Muscle of leg (tissue), 11 donors: Measurements from ENCODE around the gene MGAT2. TPM values are rescaled to one million over a fixed set of nuclear protein-coding genes. Genes with fewer than 3 reads are reported as not detected.

Experiments used
- DNase-seq: peaks from one replicate; pipeline ENCODE4 v3.0.0; 2013
- H3K27ac ChIP-seq: one replicate; pipeline ENCODE4 v1.5.1; 2013; ENCODE audit warnings: mild to moderate bottlenecking, low read length, control low read depth
- H3K27me3 ChIP-seq: one replicate; pipeline ENCODE4 v1.6.1; 2013; ENCODE audit warnings: low read length; ENCODE audit not compliant: control insufficient read depth, insufficient read depth
- H3K36me3 ChIP-seq: one replicate; pipeline ENCODE4 v1.6.1; 2013; ENCODE audit warnings: low read length; ENCODE audit not compliant: control insufficient read depth, insufficient read depth
- H3K4me1 ChIP-seq: one replicate; pipeline ENCODE4 v1.6.1; 2013; ENCODE audit warnings: low read length; ENCODE audit not compliant: control insufficient read depth, insufficient read depth
- H3K4me3 ChIP-seq: one replicate; pipeline ENCODE4 v1.5.1; 2013; ENCODE audit warnings: low read length, control low read depth
- H3K9me3 ChIP-seq: replicated peaks from 2 replicates; pipeline ENCODE4 v1.6.1; 2013; ENCODE audit warnings: low read depth, low read length; ENCODE audit not compliant: control insufficient read depth
- WGBS: methylation state at CpG from one replicate; pipeline ENCODE4 v1.1.5; 2013; ENCODE audit warnings: missing lambda C conversion rate; ENCODE audit not compliant: insufficient coverage; 5-methylcytosine and 5-hydroxymethylcytosine counted together
- polyA plus RNA-seq, 8 donors: library from polyadenylated mRNA; unstranded; fragments of 120-200 nt; gene quantifications; one replicate each; pipeline versions ENCODE4 v1.2.1 to v1.2.3, GENCODE V29; 2013; ENCODE audit warnings: inconsistent platforms in 1 of 8, low replicate concordance in 1 of 8; ENCODE audit not compliant: insufficient read length in 8 of 8, insufficient read depth in 1 of 8
- total RNA-seq: library from RNA; stranded (reverse); fragments of 120-200 nt; gene quantifications from one replicate; pipeline ENCODE4 v1.2.4, GENCODE V29; 2013

The MGAT2 gene
- total and polyA plus RNA-seq, 9 donors: 20.3 to 32.2 (median 27.8) TPM

GRCh38 chr14:49623387-49623786 is 2.8 kb downstream of the MGAT2 start:
- no peak for DNase-seq
- no CpG with 5 or more reads among the region's 3 CpGs for WGBS
- Histone ChIP-seq H3K4me3 (no peak overlapping the region), H3K27me3 (no peaks in the 10 kb centered on the region), H3K4me1 (peaks cover 13% of the 10 kb centered on the region), H3K9me3 (no peaks in the 10 kb centered on the region), H3K27ac (no peak overlapping the region), H3K36me3 (peaks cover 19% of the 10 kb centered on the region)

GRCh38 chr14:49623941-49624839 is 3.6 kb downstream of the MGAT2 start:
- Histone ChIP-seq H3K4me3 (no peak overlapping the region), H3K27ac (peak overlapping the region; percentile 7), H3K36me3 (peaks cover 19% of the 10 kb centered on the region), H3K27me3 (no peaks in the 10 kb centered on the region), H3K4me1 (peaks cover 13% of the 10 kb centered on the region), H3K9me3 (no peaks in the 10 kb centered on the region)
- WGBS: no CpG with 5 or more reads among the region's 6 CpGs
- no peak for DNase-seq

DNA sequence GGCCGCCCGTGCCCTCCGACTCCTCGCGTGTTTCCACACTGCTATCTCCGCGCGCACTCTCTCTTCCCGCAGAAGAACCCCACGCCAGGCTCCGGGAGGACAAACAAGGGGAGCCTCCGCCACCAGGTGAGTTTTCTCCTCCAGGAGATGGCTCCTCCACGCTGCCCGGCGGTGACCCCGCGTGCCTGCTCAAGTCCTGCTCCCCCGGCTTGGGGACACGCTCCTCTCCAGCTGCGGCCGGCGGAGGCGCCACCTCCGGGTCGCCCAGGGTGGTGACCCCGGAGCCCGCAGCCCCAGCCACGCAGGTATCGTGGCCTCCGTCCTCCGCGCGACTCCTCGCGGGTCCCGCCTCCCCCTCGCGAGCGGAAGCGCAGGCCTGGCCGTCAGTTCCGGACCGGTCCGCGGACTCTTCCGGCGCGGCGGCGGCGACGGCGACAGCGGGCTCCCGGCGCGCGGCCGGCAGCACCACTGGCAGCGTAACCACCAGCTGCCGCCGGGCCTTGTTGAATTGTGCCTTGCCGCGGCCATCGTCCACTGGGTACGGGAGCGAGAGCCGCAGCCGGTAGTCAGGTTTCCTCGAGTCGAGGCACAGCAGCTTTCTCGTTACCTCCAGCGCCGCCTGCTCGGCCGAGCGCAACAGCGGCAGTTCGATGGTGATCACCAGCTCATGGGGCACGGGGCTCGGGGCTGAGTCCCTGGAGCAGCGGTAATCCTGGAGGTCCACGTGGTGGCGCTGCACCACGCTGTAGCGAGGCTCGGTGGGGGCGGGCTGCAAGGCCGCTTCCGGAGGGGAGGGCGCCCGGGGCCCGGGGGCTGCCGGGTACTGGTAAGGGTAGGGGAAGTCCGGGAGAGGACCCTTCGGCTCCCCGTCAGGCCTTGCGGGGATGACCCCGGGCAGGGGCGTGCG is 13.3 kb downstream of the MGAT2 start:
- under 1% methylated on average over 92 of the region's 101 CpGs for WGBS
- peaks cover 7% of the 10 kb centered on the region for H3K36me3 ChIP-seq
- no peaks in the 10 kb centered on the region for H3K9me3 ChIP-seq
- peaks cover 7% of the 10 kb centered on the region for H3K4me1 ChIP-seq
- DNase-seq: peak; percentile 98
- peak overlapping the region; percentile 98 for H3K27ac ChIP-seq
- peak overlapping the region; percentile 84 for H3K4me3 ChIP-seq
- no peaks in the 10 kb centered on the region for H3K27me3 ChIP-seq

DNA sequence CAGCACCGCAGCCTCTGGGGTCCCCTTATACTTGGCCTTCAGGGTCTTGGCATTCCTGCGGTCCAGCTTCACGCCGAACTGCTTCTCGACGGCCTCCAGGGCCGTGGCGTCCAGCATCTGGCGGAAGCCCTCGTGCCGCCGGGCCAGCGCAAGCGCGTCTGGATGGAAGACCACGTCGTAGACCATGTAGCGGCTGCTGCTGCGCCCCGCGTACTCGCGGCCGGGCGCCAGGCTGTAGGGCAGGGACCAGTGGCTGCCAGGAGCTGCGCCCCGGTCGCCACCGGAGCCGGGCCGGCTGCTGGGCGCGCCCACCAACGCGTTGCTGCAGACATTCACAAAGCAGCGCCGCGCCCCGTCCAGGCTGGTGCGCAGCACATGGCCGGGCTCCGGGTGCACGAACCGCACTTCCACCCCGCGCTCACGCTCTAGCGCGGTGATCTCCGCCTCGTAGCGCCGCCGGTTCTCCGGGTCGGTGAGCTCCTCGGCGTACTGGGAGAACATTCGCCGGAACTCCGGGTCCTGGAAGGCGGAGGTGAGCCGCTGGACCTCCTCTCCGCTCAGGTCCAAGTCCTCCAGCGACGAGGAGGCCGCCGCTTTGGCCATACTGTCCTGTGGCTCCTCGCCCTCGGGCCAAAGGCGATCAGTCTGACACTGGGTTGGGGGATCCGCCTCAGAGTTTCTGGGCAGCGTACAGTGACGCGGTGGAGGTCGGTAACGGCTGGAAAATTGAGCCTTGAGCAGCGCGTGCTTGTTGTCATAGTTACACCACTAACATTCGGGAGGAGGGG is 14.1 kb downstream of the MGAT2 start, which contains the start of gene DNAAF2:
Gene DNAAF2 (minus strand): TSS at position 698 of the 788 bp plus-strand sequence. CDS start 95 bp downstream, at position 603.
- Histone ChIP-seq H3K27ac (peak within 1 kb of the TSS; percentile 98), H3K36me3 (peaks cover 13% of the 10 kb centered on the region), H3K9me3 (no peaks in the 10 kb centered on the region), H3K4me3 (peak within 1 kb of the TSS; percentile 84), H3K27me3 (no peaks in the 10 kb centered on the region), H3K4me1 (peaks cover 7% of the 10 kb centered on the region)
- under 1% methylated on average over 72 of the region's 80 CpGs for WGBS
- DNase-seq: peak; percentile 90

DNA sequence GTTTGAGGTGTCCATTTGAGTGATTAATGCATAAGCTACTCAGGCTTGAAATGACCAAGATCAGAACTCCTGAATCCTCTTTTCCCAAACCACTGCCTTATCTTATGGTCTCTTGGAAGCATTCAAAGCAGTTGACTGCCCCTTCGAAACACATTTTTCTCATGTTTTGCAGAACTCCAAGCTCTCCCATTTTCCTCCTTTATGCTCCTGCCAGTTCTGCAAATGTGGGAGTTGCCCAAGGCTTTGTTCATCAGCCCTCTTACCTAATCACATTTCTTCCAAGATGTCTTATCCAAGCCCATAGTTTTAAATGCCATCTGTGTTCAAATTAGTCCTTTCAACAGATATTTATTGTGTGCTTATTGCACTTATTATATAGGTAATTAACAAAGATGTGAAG is 16.3 kb downstream of the MGAT2 start:
- peaks cover 7% of the 10 kb centered on the region for H3K4me1 ChIP-seq
- H3K27ac ChIP-seq: no peak overlapping the region
- no peaks in the 10 kb centered on the region for H3K9me3 ChIP-seq
- H3K4me3 ChIP-seq: no peak overlapping the region
- no peak for DNase-seq
- H3K27me3 ChIP-seq: no peaks in the 10 kb centered on the region
- H3K36me3 ChIP-seq: peaks cover 17% of the 10 kb centered on the region
- WGBS: 90% methylated on average over 1 of the region's 1 CpG

- Histone ChIP-seq H3K9me3 (no peaks in the 10 kb centered on the region), H3K27ac (no peak overlapping the region), H3K27me3 (no peaks in the 10 kb centered on the region), H3K4me3 (no peak overlapping the region), H3K4me1 (peaks cover 7% of the 10 kb centered on the region), H3K36me3 (peaks cover 17% of the 10 kb centered on the region)
- no CpG with 5 or more reads among the region's 3 CpGs for WGBS
- no peak for DNase-seq
Measured at GRCh38 chr14:49637534-49638078, 17.0 kb downstream of the MGAT2 start.

DNA sequence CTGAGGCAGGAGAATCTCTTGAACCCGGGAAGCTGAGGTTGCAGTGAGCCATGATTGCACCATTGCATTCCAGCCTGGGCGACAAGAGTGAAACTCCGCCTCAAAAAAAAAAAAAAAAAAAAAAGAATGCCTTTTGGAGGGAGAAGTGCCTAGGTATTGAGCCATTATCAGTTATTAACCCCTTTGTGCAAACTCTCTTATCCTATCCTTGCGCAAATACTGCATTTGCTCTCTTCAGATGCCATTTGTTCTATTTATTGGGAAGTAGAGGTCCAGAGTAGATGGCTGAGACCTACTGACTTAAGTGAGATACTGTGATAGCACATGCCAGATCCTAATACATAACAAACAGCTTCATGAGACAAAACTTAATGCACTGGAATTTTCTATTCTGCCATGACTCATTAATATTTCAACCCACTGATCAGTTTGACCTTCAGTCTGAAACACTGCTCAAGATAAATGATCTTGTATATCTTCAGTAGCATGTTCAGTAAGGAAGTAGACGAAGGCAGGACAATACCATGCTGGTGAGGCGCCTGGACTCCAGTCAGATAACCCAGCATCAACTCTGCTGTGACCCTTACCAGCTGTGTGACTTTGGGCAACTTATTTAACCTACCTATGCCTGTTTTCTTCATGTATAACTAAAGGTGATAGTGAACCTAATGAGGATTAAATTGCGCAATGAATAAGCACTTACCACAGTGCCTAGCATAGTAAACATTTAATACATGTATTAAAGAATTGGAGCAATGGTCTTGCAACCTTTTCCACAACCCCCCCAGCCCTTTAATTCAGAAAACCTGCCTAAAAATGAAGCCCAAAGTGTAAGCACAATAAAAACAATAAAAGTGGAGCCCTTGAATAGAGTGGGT is 20.2 kb downstream of the MGAT2 start:
- H3K4me1 ChIP-seq: peaks cover 4% of the 10 kb centered on the region
- no peaks in the 10 kb centered on the region for H3K9me3 ChIP-seq
- H3K36me3 ChIP-seq: peaks cover 17% of the 10 kb centered on the region
- H3K27ac ChIP-seq: no peak overlapping the region
- DNase-seq: no peak
- no peaks in the 10 kb centered on the region for H3K27me3 ChIP-seq
- H3K4me3 ChIP-seq: no peak overlapping the region
- WGBS: no CpG with 5 or more reads among the region's 7 CpGs

- no peak for DNase-seq
- no peak overlapping the region for H3K27ac ChIP-seq
- H3K4me3 ChIP-seq: no peak overlapping the region
- no peaks in the 10 kb centered on the region for H3K9me3 ChIP-seq
- WGBS: 67% methylated on average over 6 of the region's 8 CpGs
- H3K36me3 ChIP-seq: peaks cover 18% of the 10 kb centered on the region
- no peaks in the 10 kb centered on the region for H3K4me1 ChIP-seq
- H3K27me3 ChIP-seq: no peaks in the 10 kb centered on the region
Measured at GRCh38 chr14:49641697-49642129, 21.1 kb downstream of the MGAT2 start.

DNA sequence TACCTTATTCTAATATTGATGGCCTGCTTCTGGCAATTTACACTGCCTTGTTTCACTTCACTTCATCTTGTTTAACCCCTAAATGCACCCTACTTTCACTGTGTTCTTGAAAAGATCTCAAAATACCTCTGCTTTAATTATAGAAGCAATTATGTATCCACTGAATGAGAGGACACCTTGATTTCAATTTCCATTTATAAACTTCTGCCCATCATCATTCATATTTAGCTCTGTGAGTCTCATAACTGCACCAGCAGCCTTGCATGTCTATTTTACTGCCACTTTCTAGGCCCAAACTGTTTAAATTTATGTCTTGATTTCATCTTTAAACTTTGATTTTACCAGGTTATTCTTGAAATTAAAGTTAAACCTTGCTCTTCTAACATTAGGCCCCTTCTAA is 21.6 kb downstream of the MGAT2 start:
- no peak overlapping the region for H3K4me3 ChIP-seq
- H3K9me3 ChIP-seq: no peaks in the 10 kb centered on the region
- no peak overlapping the region for H3K27ac ChIP-seq
- H3K27me3 ChIP-seq: no peaks in the 10 kb centered on the region
- peaks cover 19% of the 10 kb centered on the region for H3K36me3 ChIP-seq
- DNase-seq: no peak
- no peaks in the 10 kb centered on the region for H3K4me1 ChIP-seq
